GM12878 (cell line): ENCODE results near the gene ARHGAP15. TPM values are rescaled to one million over a fixed set of nuclear protein-coding genes. Genes with fewer than 3 reads are reported as not detected.

Source experiments
- ATAC-seq: fragments of 200-7000 bp; cut with Tn5 transposase; 3 replicates; pipeline ENCODE4 v1.9.1; 2020; ENCODE audit warnings: mild to moderate bottlenecking, moderate library complexity
- BruUV-seq: library from RNA; stranded (reverse); fragments of 400-500 nt; replicated peaks from 2 replicates; lab custom pipeline; 2021; lab: Mats Ljungman, UMichigan
- CTCF ChIA-PET: fragments of 300-600 bp; sonication (Branson Sonifier 250); formaldehyde crosslinking; extraction: SDS; loops from one replicate; lab custom pipeline; 2021; ENCODE audit warnings: inconsistent platforms; lab: Yijun Ruan, JAX
- POLR2A ChIA-PET: fragments of 350-600 bp; formaldehyde crosslinking; extraction: SDS; loops from one replicate; lab custom pipeline; 2021; ENCODE audit warnings: inconsistent platforms; lab: Charles Lee
- RAD21 ChIA-PET: fragments of 300-600 bp; sonication (Branson Sonifier 250); formaldehyde crosslinking; loops from one replicate; lab custom pipeline; 2023; ENCODE audit warnings: antibody characterized with exemption; ENCODE audit not compliant: unreplicated experiment; lab: Charles Lee
- SMC1A ChIA-PET: fragments of 300-600 bp; sonication (Branson Sonifier 250); formaldehyde crosslinking; loops from one replicate; lab custom pipeline; 2023; ENCODE audit not compliant: unreplicated experiment, uncharacterized antibody; lab: Charles Lee
- DNase-seq: peaks from one replicate; pipeline ENCODE4 v3.0.0-alpha.2; 2011; ENCODE audit warnings: low read depth, low spot score
- FAIRE-seq: peaks from 3 replicates; lab custom pipeline; 2011; peaks lifted over from hg19 to GRCh38; lab: Jason Lieb, UNC
- H2AFZ ChIP-seq: 2 replicates; pipeline ENCODE4 v1.6.0; 2011; ENCODE audit warnings: low read depth, low read length, control low read depth; ENCODE audit not compliant: control insufficient read depth
- H3K27ac ChIP-seq: 2 replicates; pipeline ENCODE4 v1.5.1; 2011; ENCODE audit warnings: control low read depth; ENCODE audit not compliant: control insufficient read depth, insufficient read depth
- H3K27me3 ChIP-seq, 2 experiments: replicated peaks in 1 of 2; 2 replicates each; pipeline versions ENCODE4 v1.6.0 to v1.6.1; 2011; ENCODE audit warnings: low read length in 1 of 2; ENCODE audit not compliant: control insufficient read depth in 2 of 2, insufficient read depth in 2 of 2
- H3K36me3 ChIP-seq, 2 experiments: 2 replicates each; pipeline ENCODE4 v1.5.1; 2011; ENCODE audit warnings: low read length in 1 of 2; ENCODE audit not compliant: control insufficient read depth in 2 of 2, insufficient read depth in 2 of 2
- H3K4me1 ChIP-seq: 2 replicates; pipeline ENCODE4 v1.6.1; 2011; ENCODE audit warnings: mild to moderate bottlenecking, low read length, moderate library complexity, mixed read lengths; ENCODE audit not compliant: control insufficient read depth, insufficient read depth
- H3K4me2 ChIP-seq: 2 replicates; pipeline ENCODE4 v1.6.0; 2011; ENCODE audit warnings: control low read depth; ENCODE audit not compliant: control insufficient read depth, insufficient read depth
- H3K4me3 ChIP-seq: fragments of 200-600 bp; sonication (generic); 2 replicates; pipeline ENCODE4 v1.5.1; 2016
- H3K79me2 ChIP-seq: 2 replicates; pipeline ENCODE4 v1.6.0; 2011; ENCODE audit warnings: low read length; ENCODE audit not compliant: control insufficient read depth, insufficient read depth
- H3K9ac ChIP-seq: 2 replicates; pipeline ENCODE4 v1.8.0; 2011; ENCODE audit warnings: low read length, control low read depth, mixed read lengths; ENCODE audit not compliant: control insufficient read depth, insufficient read depth
- H3K9me3 ChIP-seq: replicated peaks from 3 replicates; pipeline ENCODE4 v1.5.1; 2011; ENCODE audit warnings: mild to moderate bottlenecking, low read length; ENCODE audit not compliant: control insufficient read depth, insufficient read depth
- H4K20me1 ChIP-seq: 2 replicates; pipeline ENCODE4 v1.6.0; 2011; ENCODE audit not compliant: control insufficient read depth, insufficient read depth
- ASH2L ChIP-seq: fragments of 300-600, 200-600 bp; sonication (generic); IDR thresholded peaks from 2 replicates; pipeline ENCODE4 v1.6.1; 2017; ENCODE audit warnings: low read depth, mild to moderate bottlenecking, borderline replicate concordance
- CBX3 ChIP-seq: fragments of 200-600 bp; sonication (generic); IDR thresholded peaks from 2 replicates; pipeline ENCODE4 v1.6.1; 2016; ENCODE audit warnings: low read depth, borderline replicate concordance
- MAX ChIP-seq: IDR thresholded peaks from 2 replicates; pipeline ENCODE4 v1.6.1; 2012; ENCODE audit warnings: low read depth, low read length, improper control_type of control experiment
- RAD21 ChIP-seq: IDR thresholded peaks from 2 replicates; pipeline ENCODE4 v1.6.1; 2011; ENCODE audit warnings: mild to moderate bottlenecking, low read depth, low read length, moderate library complexity; ENCODE audit not compliant: insufficient read depth
- RB1 ChIP-seq: fragments of 450-650 bp; formaldehyde crosslinking; IDR thresholded peaks from 2 replicates; pipeline ENCODE4 v1.6.1; 2017; ENCODE audit warnings: mild to moderate bottlenecking, borderline replicate concordance
- TARDBP ChIP-seq: IDR thresholded peaks from 2 replicates; pipeline ENCODE4 v1.6.1; 2016; ENCODE audit warnings: borderline replicate concordance
- TCF12 ChIP-seq: IDR thresholded peaks from 2 replicates; pipeline ENCODE4 v1.6.1; 2011; ENCODE audit warnings: low read depth, mild to moderate bottlenecking, low read length
- TCF7 ChIP-seq: IDR thresholded peaks from 2 replicates; pipeline ENCODE4 v1.6.1; 2014; ENCODE audit warnings: antibody characterized with exemption, borderline replicate concordance
- ZNF592 ChIP-seq: fragments of 450-650 bp; IDR thresholded peaks from 2 replicates; pipeline ENCODE4 v1.6.1; 2017; ENCODE audit warnings: mild to moderate bottlenecking, moderate library complexity
- WGBS: methylation state at CpG from one replicate; pipeline ENCODE4 v1.1.6; 2016; ENCODE audit warnings: low lambda C conversion rate; ENCODE audit not compliant: insufficient replicate concordance, insufficient coverage; ENCODE audit errors: missing lambda C conversion rate; 5-methylcytosine and 5-hydroxymethylcytosine counted together
- in situ Hi-C: fragments of 300-500 bp; cut with MboI; formaldehyde crosslinking; loops from 9 replicates; pipeline ENCODE4 v1.14.3; 2018; ENCODE audit warnings: mixed read lengths
- intact Hi-C: fragments of 100-400 bp; cut with micrococcal nuclease; formaldehyde crosslinking; loops from one replicate; pipeline ENCODE4 v1.14.2; 2022; ENCODE audit not compliant: unreplicated experiment
- polyA plus RNA-seq, 11 experiments: library from polyadenylated mRNA; depleted of rRNA in 4 of 11; unstranded in 6 of 11; stranded (reverse) in 5 of 11; fragments of >200 nt; fragmentation: Nextera tagmentation in 4 of 11; fragmentation: Illumina TruSeq in 1 of 11; extraction: Ambion mirVana in 4 of 11; extraction: Trizol in 1 of 11; gene quantifications; 1 replicate in 1 of 11; 2 replicates in 10 of 11; pipeline versions ENCODE4 v1.2.1 to v1.2.3, GENCODE V29; 2011 to 2016; ENCODE audit warnings: inconsistent platforms in 2 of 11, missing spikeins in 2 of 11, low read depth in 1 of 11
- total RNA-seq, 4 experiments: library from RNA; depleted of rRNA in 3 of 4; stranded (reverse); fragments of >200 nt in 3 of 4; fragmentation: Illumina TruSeq in 1 of 4; extraction: Trizol in 1 of 4; gene quantifications; 2 replicates each; pipeline versions ENCODE4 v1.2.1 to v1.2.3, GENCODE V29; 2013 to 2021
- TF ChIP-seq, protein P1 (sequence below): fragments of 450-650 bp; IDR thresholded peaks from 2 replicates; pipeline ENCODE4 v1.6.1; 2017; ENCODE audit warnings: antibody characterized with exemption, mild to moderate bottlenecking, moderate library complexity

Gene ARHGAP15
- total and polyA plus RNA-seq, 10 of the 15 experiments (the other 5 are each of a cell fraction or from before 2014, with no cell fraction given) = 38.0 to 92.6 (median 66.7) TPM

DNA sequence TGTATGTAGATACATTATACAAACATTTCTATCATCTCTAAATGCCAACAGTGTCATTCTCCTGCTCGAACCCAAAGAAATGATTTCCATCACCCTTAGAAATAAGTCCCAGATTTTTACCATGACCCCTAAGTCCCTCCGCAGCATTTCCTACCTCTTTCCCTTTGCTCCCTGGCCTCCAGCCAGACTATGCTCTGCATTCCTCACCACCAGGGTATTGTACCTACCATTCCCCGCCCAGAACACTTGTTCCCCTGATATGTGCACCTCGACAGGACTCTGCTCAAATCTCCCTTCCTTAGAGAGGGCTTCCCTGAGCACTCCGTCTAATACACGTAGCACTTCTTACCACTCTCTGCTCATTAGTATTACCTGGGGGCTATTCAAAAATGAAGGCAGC lies 630.2 kb downstream of the ARHGAP15 start (continued):
- TF ChIP-seq, protein P1, sequence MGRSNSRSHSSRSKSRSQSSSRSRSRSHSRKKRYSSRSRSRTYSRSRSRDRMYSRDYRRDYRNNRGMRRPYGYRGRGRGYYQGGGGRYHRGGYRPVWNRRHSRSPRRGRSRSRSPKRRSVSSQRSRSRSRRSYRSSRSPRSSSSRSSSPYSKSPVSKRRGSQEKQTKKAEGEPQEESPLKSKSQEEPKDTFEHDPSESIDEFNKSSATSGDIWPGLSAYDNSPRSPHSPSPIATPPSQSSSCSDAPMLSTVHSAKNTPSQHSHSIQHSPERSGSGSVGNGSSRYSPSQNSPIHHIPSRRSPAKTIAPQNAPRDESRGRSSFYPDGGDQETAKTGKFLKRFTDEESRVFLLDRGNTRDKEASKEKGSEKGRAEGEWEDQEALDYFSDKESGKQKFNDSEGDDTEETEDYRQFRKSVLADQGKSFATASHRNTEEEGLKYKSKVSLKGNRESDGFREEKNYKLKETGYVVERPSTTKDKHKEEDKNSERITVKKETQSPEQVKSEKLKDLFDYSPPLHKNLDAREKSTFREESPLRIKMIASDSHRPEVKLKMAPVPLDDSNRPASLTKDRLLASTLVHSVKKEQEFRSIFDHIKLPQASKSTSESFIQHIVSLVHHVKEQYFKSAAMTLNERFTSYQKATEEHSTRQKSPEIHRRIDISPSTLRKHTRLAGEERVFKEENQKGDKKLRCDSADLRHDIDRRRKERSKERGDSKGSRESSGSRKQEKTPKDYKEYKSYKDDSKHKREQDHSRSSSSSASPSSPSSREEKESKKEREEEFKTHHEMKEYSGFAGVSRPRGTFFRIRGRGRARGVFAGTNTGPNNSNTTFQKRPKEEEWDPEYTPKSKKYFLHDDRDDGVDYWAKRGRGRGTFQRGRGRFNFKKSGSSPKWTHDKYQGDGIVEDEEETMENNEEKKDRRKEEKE = no peak
- TF ChIP-seq TCF12 (no peak), TCF7 (no peak), CBX3 (no peak)

- H3K79me2 ChIP-seq = no peaks in the 10 kb centered on the region
- ChIA-PET RAD21 (no interaction called here), CTCF (interaction anchor here (1.0 to 1.3 kb wide), 2 partner anchors 10 to 14 kb away, joined by 3 to 4 read pairs; no protein-coding TSS in a partner anchor), POLR2A (no interaction called here), SMC1A (interaction anchor here (1.2 to 1.9 kb wide), 2 partner anchors 32 to 73 kb away, joined by 3 to 4 read pairs; no protein-coding TSS in a partner anchor)
- H3K36me3 ChIP-seq = no peaks in the 10 kb centered on the region
- no peaks in the 10 kb centered on the region for H3K27me3 ChIP-seq
- H3K27ac ChIP-seq = no peak overlapping the region
- H3K9me3 ChIP-seq = no peaks in the 10 kb centered on the region
- H4K20me1 ChIP-seq = no peaks in the 10 kb centered on the region
- no peak overlapping the region for H2AFZ ChIP-seq
- H3K4me3 ChIP-seq = no peak overlapping the region
- ATAC-seq (no peak), FAIRE-seq (no peak), DNase-seq (no peak)
- no peaks in the 10 kb centered on the region for H3K4me1 ChIP-seq
- in situ Hi-C loops (no loop called here), intact Hi-C loops (no loop called here)
- BruUV-seq = no TSS peak
- H3K9ac ChIP-seq = no peak overlapping the region
- 98% methylated on average over 3 of the region's 3 CpGs for WGBS
- H3K4me2 ChIP-seq = no peak overlapping the region
- TF ChIP-seq ASH2L (no peak), RB1 (no peak), TARDBP (no peak), RAD21 (no peak), ZNF592 (no peak), MAX (no peak)
Measured at GRCh38 chr2:143762176-143762928, 633.1 kb downstream of the ARHGAP15 start.
